Measurements from ENCODE around the gene SMAD5. TPM values are rescaled to one million over a fixed set of nuclear protein-coding genes. Genes with fewer than 3 reads are reported as not detected.

Gene SMAD5
- total RNA-seq, 4 donors from 2014 or later = 51.8 to 122 (median 63.3) TPM

DNA sequence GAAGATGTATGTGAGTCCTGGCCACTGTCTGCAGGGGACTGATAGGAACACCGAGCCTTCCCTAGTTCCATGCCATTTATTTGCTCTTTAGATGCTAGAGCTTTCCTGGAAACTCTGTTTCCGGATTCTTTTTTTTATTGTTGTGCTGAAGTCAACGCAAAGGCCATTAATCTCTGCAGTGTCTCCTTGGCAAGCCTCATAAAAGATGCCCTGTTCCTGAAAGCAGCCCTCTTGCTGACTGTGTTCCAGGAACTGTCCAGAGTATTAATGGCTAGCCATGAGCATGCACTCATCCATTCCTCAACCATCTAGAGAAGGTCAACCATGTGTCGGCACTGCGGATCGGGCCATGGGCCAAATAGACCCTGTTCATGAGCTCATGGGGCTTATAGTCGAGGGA lies 42.9 kb upstream of the SMAD5 start:
- Histone ChIP-seq H3K36me3 (no peaks in the 10 kb centered on the region), H3K9me3 (no peaks in the 10 kb centered on the region), H3K4me3 (replicated peaks in 1 of 3) (no peak overlapping the region), H3K27ac (no peak overlapping the region), H3K4me1 (peaks cover 17 to 28% of the 10 kb centered on the region in 2 donors), H3K27me3 (no peaks in the 10 kb centered on the region)
- 76 to 83% methylated on average over 7 of the region's 7 CpGs for WGBS, 2 donors
- intact Hi-C loops (cut with DNase I) = loop anchor here (10.0 kb wide), 1 partner anchor 85 kb away; no protein-coding TSS in a partner anchor
- no peak for DNase-seq
- TF ChIP-seq, protein P1, sequence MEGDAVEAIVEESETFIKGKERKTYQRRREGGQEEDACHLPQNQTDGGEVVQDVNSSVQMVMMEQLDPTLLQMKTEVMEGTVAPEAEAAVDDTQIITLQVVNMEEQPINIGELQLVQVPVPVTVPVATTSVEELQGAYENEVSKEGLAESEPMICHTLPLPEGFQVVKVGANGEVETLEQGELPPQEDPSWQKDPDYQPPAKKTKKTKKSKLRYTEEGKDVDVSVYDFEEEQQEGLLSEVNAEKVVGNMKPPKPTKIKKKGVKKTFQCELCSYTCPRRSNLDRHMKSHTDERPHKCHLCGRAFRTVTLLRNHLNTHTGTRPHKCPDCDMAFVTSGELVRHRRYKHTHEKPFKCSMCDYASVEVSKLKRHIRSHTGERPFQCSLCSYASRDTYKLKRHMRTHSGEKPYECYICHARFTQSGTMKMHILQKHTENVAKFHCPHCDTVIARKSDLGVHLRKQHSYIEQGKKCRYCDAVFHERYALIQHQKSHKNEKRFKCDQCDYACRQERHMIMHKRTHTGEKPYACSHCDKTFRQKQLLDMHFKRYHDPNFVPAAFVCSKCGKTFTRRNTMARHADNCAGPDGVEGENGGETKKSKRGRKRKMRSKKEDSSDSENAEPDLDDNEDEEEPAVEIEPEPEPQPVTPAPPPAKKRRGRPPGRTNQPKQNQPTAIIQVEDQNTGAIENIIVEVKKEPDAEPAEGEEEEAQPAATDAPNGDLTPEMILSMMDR (IDR thresholded peaks at IDR 0.05) = no peak
- TF ChIP-seq POLR2A (IDR thresholded peaks at IDR 0.05) = no peak

DNA sequence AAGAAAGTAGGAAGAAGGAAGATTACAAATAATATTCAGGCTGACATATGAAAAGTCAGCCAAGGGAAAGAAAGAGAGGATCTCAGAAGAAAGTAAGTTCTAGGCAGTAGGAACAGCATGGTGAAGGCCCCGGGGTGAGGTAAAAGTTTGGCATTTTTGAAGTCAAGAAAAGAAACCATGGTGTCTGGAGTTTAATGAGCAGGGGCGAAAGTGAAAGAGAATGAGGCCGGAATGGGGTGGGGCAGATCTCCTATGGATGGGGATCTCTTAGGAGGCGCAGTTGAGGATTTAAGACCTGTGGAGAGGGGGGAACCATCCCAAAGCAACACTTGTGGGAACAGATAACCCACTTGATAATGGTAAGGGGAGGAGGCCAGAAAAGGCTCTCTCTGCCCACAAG lies 42.3 kb upstream of the SMAD5 start:
- WGBS, 2 donors = 96 to 97% methylated on average over 4 of the region's 4 CpGs
- no peak for DNase-seq
- TF ChIP-seq, protein P1 (IDR thresholded peaks at IDR 0.05) = no peak
- no peak for TF ChIP-seq POLR2A (IDR thresholded peaks at IDR 0.05)

DNA sequence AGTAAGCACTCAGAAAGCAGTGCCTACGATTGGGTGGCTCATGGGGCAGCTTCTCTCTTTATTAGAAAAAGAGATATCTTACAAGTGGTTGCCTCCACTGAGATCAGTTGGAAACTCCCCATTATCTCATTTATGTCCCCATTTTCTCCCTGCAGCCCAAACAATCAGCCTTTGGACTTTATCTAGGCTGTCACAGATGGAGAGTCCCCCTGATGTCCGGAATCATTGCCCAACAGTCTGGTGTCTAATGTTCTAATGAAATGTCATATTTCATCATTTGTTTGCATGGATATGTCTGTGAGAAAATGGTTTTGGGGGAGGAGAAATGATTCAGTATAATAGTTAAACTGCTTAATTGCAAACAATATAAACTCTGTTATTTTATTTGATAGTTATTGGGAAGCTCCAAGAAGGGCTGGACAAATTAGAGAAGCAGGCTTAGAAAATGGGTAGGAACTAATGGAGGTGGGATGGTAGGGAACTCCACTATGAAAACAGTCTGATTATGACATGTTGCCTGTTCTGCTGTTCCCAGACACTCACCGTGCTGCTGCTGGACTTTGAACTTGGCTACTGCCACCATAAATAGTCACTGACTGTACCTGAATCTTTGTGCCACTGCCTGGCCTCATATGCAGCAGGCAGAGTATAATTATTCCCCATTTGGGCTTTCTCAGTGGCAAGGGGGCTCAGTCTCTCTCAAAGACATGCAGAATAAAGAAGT lies 38.3 kb upstream of the SMAD5 start:
- H3K4me1 ChIP-seq = peaks cover 19 to 31% of the 10 kb centered on the region in 2 donors
- no peaks in the 10 kb centered on the region for H3K36me3 ChIP-seq
- DNase-seq = no peak
- peak overlapping the region in 1 of 3 donors; percentile 56 for H3K27ac ChIP-seq
- no peaks in the 10 kb centered on the region for H3K27me3 ChIP-seq
- intact Hi-C loops (cut with DNase I) = no loop called here
- H3K4me3 ChIP-seq (replicated peaks in 1 of 3) = no peak overlapping the region
- no peaks in the 10 kb centered on the region for H3K9me3 ChIP-seq
- TF ChIP-seq POLR2A (IDR thresholded peaks at IDR 0.05) = no peak
- TF ChIP-seq, protein P1 (IDR thresholded peaks at IDR 0.05) = no peak
- 66 to 75% methylated on average over 3 of the region's 3 CpGs for WGBS, 2 donors

More for the DNA sequence above, 42.3 kb upstream of the SMAD5 start:
- no peaks in the 10 kb centered on the region for H3K27me3 ChIP-seq
- no peaks in the 10 kb centered on the region for H3K36me3 ChIP-seq
- no peaks in the 10 kb centered on the region for H3K9me3 ChIP-seq
- H3K27ac ChIP-seq = no peak overlapping the region
- intact Hi-C loops (cut with DNase I) = no loop called here
- H3K4me3 ChIP-seq (replicated peaks in 1 of 3) = no peak overlapping the region
- H3K4me1 ChIP-seq = peaks cover 22 to 32% of the 10 kb centered on the region in 2 donors

DNA sequence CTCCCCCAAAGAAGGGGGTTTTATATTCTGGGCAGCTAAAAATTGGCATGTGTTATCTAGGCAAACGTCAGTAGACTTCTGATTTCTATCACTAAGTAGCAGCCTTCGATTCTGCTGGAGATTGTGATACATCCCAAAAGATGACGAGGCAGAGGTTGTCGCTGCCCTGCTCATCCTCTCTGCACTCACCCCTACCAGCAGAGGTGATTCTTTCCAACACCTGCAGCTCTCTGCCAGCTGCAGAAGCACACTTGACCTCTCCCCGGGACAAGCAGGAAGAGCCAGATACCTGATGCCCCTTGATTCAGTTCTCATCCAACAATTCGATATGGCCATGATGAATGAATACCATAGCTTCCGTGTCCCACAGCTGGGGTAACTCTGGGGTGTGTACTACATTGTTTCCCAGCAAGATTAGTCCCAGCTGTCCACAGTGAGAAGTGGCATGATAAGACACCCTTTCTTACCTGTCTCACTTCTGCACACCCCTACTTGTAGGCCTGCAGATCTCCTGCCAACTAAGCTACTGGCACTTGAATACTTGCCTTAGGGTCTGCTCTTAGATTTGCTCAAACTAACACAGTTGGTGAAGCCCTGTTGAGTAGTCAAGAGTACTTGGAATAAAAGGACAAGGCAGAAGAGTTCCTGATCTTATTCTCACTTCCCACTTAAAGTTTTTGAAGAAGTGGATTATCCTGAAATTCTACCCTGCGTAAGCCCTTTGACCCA lies 37.6 kb upstream of the SMAD5 start:
- WGBS, 2 donors = 42 to 53% methylated on average over 6 to 8 of the region's 8 CpGs
- intact Hi-C loops (cut with DNase I) = no loop called here
- peak; percentile 29 to 58 for DNase-seq
- Histone ChIP-seq H3K4me1 (peaks cover 19 to 31% of the 10 kb centered on the region in 2 donors), H3K27me3 (no peaks in the 10 kb centered on the region), H3K36me3 (no peaks in the 10 kb centered on the region), H3K27ac (peak overlapping the region in 1 of 3 donors; percentile 56), H3K9me3 (no peaks in the 10 kb centered on the region), H3K4me3 (replicated peaks in 1 of 3) (no peak overlapping the region)
- TF ChIP-seq, protein P1 (IDR thresholded peaks at IDR 0.05) = peak in 1 of 6 experiments; percentile 8
- TF ChIP-seq POLR2A (IDR thresholded peaks at IDR 0.05) = no peak

DNA sequence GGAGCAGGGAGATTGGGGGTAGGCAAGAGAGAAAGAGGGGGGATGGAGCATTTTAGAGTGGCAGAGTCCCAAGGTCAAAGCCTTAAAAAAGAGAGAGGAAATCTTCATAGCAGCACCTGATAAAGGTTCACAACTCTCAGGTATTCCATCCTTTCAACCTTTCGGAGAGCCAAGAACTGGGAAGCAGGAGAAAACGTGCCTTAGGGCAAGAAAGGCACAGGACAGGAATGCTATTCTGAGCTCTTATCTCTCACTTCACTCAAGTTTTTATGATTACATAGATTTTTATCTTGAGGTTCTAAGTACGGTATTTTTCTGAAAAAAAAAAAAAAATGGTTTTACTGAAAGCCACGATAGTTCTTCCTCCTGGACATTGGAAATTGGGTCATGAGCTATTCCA lies 34.5 kb upstream of the SMAD5 start:
- intact Hi-C loops (cut with DNase I) = no loop called here
- Histone ChIP-seq H3K9me3 (no peaks in the 10 kb centered on the region), H3K27ac (no peak overlapping the region), H3K4me1 (peaks cover 21 to 40% of the 10 kb centered on the region in 2 donors), H3K27me3 (no peaks in the 10 kb centered on the region), H3K4me3 (replicated peaks in 1 of 3) (no peak overlapping the region), H3K36me3 (no peaks in the 10 kb centered on the region)
- 63 to 74% methylated on average over 4 of the region's 4 CpGs for WGBS, 2 donors
- DNase-seq = no peak
- TF ChIP-seq, protein P1 (IDR thresholded peaks at IDR 0.05) = no peak
- no peak for TF ChIP-seq POLR2A (IDR thresholded peaks at IDR 0.05)

All from thyroid gland (tissue), 4 donors.